CD14-positive monocyte (primary cell): ENCODE measurements around the gene PPP1R16B. TPM values are rescaled to one million over a fixed set of nuclear protein-coding genes. Genes with fewer than 3 reads are reported as not detected.
A peak's percentile ranks its signal among the peaks of the same experiment; 100 is the strongest.

Experiments
- DNase-seq, 3 donors: peaks; one replicate each; pipeline ENCODE4 v3.0.0-alpha.2; 2011 to 2022
- H2AFZ ChIP-seq: 2 replicates; pipeline ENCODE4 v1.6.0; 2012; ENCODE audit warnings: mild to moderate bottlenecking, low read depth, low read length, inconsistent platforms; ENCODE audit not compliant: insufficient read depth, poor library complexity, severe bottlenecking
- H3K27ac ChIP-seq, 2 donors: 1 replicate in 1 of 2; 2 replicates in 1 of 2; pipeline ENCODE4 v1.5.1; 2012 to 2013; ENCODE audit warnings: low read length in 2 of 2, control low read depth in 1 of 2, inconsistent platforms in 1 of 2, low read depth in 1 of 2, mild to moderate bottlenecking in 1 of 2
- H3K27me3 ChIP-seq, 2 donors: one replicate each; pipeline versions ENCODE4 v1.6.0 to v1.6.1; 2011 to 2013; ENCODE audit warnings: low read length in 2 of 2; ENCODE audit not compliant: control insufficient read depth in 2 of 2, insufficient read depth in 2 of 2
- H3K36me3 ChIP-seq, 2 donors: replicated peaks in 1 of 2; 1 replicate in 1 of 2; 2 replicates in 1 of 2; pipeline versions ENCODE4 v1.5.1 to v1.6.1; 2012 to 2013; ENCODE audit warnings: low read length in 2 of 2, control low read depth in 1 of 2, inconsistent platforms in 1 of 2, mild to moderate bottlenecking in 1 of 2; ENCODE audit not compliant: insufficient read depth in 2 of 2, control insufficient read depth in 1 of 2
- H3K4me1 ChIP-seq, 2 donors: 1 replicate in 1 of 2; 2 replicates in 1 of 2; pipeline versions ENCODE4 v1.5.1 to v1.6.1; 2012 to 2013; ENCODE audit warnings: low read length in 2 of 2, control low read depth in 1 of 2, inconsistent platforms in 1 of 2, mild to moderate bottlenecking in 1 of 2, moderate library complexity in 1 of 2; ENCODE audit not compliant: insufficient read depth in 2 of 2, control insufficient read depth in 1 of 2
- H3K4me2 ChIP-seq: replicated peaks from 2 replicates; pipeline ENCODE3; 2012; ENCODE audit warnings: low read length, moderate library complexity, mild to moderate bottlenecking; ENCODE audit not compliant: poor library complexity, severe bottlenecking; ENCODE audit errors: extremely low read depth
- H3K4me3 ChIP-seq, 3 experiments: fragments of 200-600 bp in 1 of 3; sonication (generic) in 1 of 3; replicated peaks in 1 of 3; 1 replicate in 2 of 3; 2 replicates in 1 of 3; pipeline ENCODE4 v1.5.1; 2011 to 2013; ENCODE audit warnings: low read length in 3 of 3, mild to moderate bottlenecking in 3 of 3, control low read depth in 2 of 3, low read depth in 2 of 3, inconsistent platforms in 1 of 3, moderate library complexity in 1 of 3
- H3K79me2 ChIP-seq: 2 replicates; pipeline ENCODE4 v1.6.0; 2012; ENCODE audit warnings: mild to moderate bottlenecking, control low read depth, inconsistent platforms, low read length, moderate library complexity; ENCODE audit not compliant: insufficient read depth
- H3K9ac ChIP-seq: 2 replicates; pipeline ENCODE4 v1.6.0; 2017; ENCODE audit warnings: low read length, mild to moderate bottlenecking; ENCODE audit not compliant: insufficient read depth, poor library complexity, severe bottlenecking
- H3K9me3 ChIP-seq, 2 donors: replicated peaks in 1 of 2; 1 replicate in 1 of 2; 2 replicates in 1 of 2; pipeline versions ENCODE4 v1.5.1 to v1.6.1; 2012 to 2013; ENCODE audit warnings: low read length in 2 of 2, control low read depth in 1 of 2; ENCODE audit not compliant: control insufficient read depth in 1 of 2, insufficient read depth in 1 of 2
- H4K20me1 ChIP-seq: 2 replicates; pipeline ENCODE4 v1.6.0; 2012; ENCODE audit warnings: mild to moderate bottlenecking, low read length, control low read depth, moderate library complexity; ENCODE audit not compliant: insufficient read depth
- H3K27ac Mint-ChIP-seq, 7 donors: one replicate each; pipeline ENCODE4 v1.8.0; 2020; ENCODE audit warnings: mild to moderate bottlenecking in 7 of 7, mixed read lengths in 7 of 7, moderate library complexity in 6 of 7, inconsistent platforms in 2 of 7
- H3K27me3 Mint-ChIP-seq, 3 donors: one replicate each; pipeline ENCODE4 v1.8.0; 2021 to 2022; ENCODE audit warnings: low read depth in 3 of 3, mild to moderate bottlenecking in 3 of 3, mixed read lengths in 3 of 3, moderate library complexity in 3 of 3, inconsistent platforms in 1 of 3
- H3K36me3 Mint-ChIP-seq, 2 donors: one replicate each; pipeline ENCODE4 v1.8.0; 2020; ENCODE audit warnings: mixed read lengths in 2 of 2, inconsistent platforms in 1 of 2, mild to moderate bottlenecking in 1 of 2
- H3K4me1 Mint-ChIP-seq: one replicate; pipeline ENCODE4 v1.8.0; 2020; ENCODE audit warnings: mild to moderate bottlenecking, mixed read lengths
- H3K4me3 Mint-ChIP-seq, 2 donors: one replicate each; pipeline ENCODE4 v1.8.0; 2020; ENCODE audit warnings: mild to moderate bottlenecking in 2 of 2, mixed read lengths in 2 of 2, moderate library complexity in 1 of 2
- H3K9me3 Mint-ChIP-seq, 7 donors: one replicate each; pipeline ENCODE4 v1.8.0; 2020 to 2022; ENCODE audit warnings: mixed read lengths in 7 of 7, mild to moderate bottlenecking in 6 of 7, moderate library complexity in 6 of 7, inconsistent platforms in 2 of 7
- WGBS: methylation state at CpG from one replicate; pipeline ENCODE4 v1.1.5; 2013; ENCODE audit warnings: missing lambda C conversion rate; ENCODE audit not compliant: insufficient coverage; 5-methylcytosine and 5-hydroxymethylcytosine counted together
- intact Hi-C, 2 donors: fragments of 100-400 bp; cut with micrococcal nuclease; formaldehyde crosslinking; loops; one replicate each; pipeline versions ENCODE4 v1.15.0 to v1.15.1; 2023
- polyA plus RNA-seq, 3 donors: library from polyadenylated mRNA; depleted of rRNA in 1 of 3; unstranded in 2 of 3; stranded (reverse) in 1 of 3; fragments of 300-500 nt in 2 of 3; fragments of >200 nt in 1 of 3; fragmentation: Illumina TruSeq in 2 of 3; gene quantifications; 1 replicate in 2 of 3; 2 replicates in 1 of 3; pipeline ENCODE4 v1.2.3, GENCODE V29; 2012 to 2021
- TF ChIP-seq, protein P1 (sequence below): fragments of 200-600 bp; IDR thresholded peaks from one replicate; pipeline ENCODE4 v1.8.0; 2022; ENCODE audit warnings: antibody characterized with exemption, mild to moderate bottlenecking

Gene PPP1R16B
- polyA plus RNA-seq, 3 donors: 1.1 to 4.4 (median 1.4) TPM

DNA sequence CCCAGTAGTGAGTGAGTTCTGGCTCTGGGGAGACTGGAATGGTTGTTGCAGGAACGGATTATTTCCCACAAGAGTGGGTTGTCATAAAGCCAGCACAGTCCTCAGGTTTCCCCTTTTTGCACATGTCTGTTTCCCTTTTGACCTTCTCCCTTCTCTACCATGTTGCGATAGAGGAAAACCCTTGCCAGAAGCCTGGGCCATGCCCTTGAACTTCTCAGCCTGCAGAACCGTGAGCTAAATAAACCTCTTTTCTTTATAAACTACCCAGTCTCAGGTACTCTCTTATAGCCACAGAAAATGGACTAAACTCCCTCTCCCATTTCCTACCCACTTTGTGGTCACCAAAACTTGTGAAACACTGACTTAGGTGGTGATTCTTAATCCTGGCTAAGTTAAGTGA, 7.2 kb upstream of the PPP1R16B start:
- intact Hi-C loops: no loop called here
- H3K4me3 Mint-ChIP-seq: no peak overlapping the region
- no peak overlapping the region for H3K27ac ChIP-seq

DNA sequence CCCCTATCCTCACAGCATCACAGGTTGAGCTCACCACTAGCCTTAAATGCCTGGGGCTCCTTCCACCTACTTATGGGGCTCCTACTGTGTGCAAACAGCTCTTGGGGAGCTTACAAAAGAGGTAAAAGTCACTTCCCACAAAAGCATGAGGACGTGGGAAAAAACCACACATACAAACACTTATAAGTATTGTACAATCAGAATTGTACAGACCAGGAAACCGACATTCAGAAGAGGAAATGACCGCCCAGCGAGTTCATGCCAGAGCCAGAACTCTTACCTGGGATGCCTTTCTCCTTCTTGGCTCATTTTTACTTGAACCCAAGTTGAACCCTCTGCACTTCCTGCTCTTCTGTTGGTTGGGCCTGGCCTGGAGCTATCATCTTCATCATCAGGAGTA, 6.3 kb upstream of the PPP1R16B start:
- peaks cover 0 to 4% of the 10 kb centered on the region in 2 donors for H3K9me3 ChIP-seq
- Mint-ChIP-seq H3K27ac (peak overlapping the region in 3 of 7 donors; percentile 68 to 77 (median 73)), H3K36me3 (peaks cover 0 to 5% of the 10 kb centered on the region in 2 donors), H3K27me3 (peaks cover 2 to 5% (median 5%) of the 10 kb centered on the region in 3 donors), H3K4me3 (no peak overlapping the region), H3K9me3 (peaks cover 4 to 12% (median 7%) of the 10 kb centered on the region in 7 donors), H3K4me1 (peaks cover 22% of the 10 kb centered on the region)
- peak overlapping the region; percentile 3 for H3K4me2 ChIP-seq
- H3K27ac ChIP-seq: no peak overlapping the region
- peak; percentile 42 to 63 (median 49) for DNase-seq
- no peaks in the 10 kb centered on the region for H3K36me3 ChIP-seq
- no peaks in the 10 kb centered on the region for H3K79me2 ChIP-seq
- no peak overlapping the region for H3K9ac ChIP-seq
- H3K27me3 ChIP-seq: no peaks in the 10 kb centered on the region
- no peak overlapping the region for H2AFZ ChIP-seq
- TF ChIP-seq, protein P1, sequence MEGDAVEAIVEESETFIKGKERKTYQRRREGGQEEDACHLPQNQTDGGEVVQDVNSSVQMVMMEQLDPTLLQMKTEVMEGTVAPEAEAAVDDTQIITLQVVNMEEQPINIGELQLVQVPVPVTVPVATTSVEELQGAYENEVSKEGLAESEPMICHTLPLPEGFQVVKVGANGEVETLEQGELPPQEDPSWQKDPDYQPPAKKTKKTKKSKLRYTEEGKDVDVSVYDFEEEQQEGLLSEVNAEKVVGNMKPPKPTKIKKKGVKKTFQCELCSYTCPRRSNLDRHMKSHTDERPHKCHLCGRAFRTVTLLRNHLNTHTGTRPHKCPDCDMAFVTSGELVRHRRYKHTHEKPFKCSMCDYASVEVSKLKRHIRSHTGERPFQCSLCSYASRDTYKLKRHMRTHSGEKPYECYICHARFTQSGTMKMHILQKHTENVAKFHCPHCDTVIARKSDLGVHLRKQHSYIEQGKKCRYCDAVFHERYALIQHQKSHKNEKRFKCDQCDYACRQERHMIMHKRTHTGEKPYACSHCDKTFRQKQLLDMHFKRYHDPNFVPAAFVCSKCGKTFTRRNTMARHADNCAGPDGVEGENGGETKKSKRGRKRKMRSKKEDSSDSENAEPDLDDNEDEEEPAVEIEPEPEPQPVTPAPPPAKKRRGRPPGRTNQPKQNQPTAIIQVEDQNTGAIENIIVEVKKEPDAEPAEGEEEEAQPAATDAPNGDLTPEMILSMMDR: no peak
- no peak overlapping the region for H3K4me3 ChIP-seq
- 2% methylated on average over 4 of the region's 4 CpGs for WGBS
- intact Hi-C loops: no loop called here
- H3K4me1 ChIP-seq: peaks cover 12 to 23% of the 10 kb centered on the region in 2 donors
- no peaks in the 10 kb centered on the region for H4K20me1 ChIP-seq

More for the DNA sequence above, 7.2 kb upstream of the PPP1R16B start:
- H3K36me3 Mint-ChIP-seq: peaks cover 0 to 5% of the 10 kb centered on the region in 2 donors
- TF ChIP-seq, protein P1: no peak
- H3K27ac Mint-ChIP-seq: peak overlapping the region in 1 of 7 donors; percentile 71
- Histone ChIP-seq H3K9ac (no peak overlapping the region), H3K27me3 (no peaks in the 10 kb centered on the region), H3K4me1 (peaks cover 12 to 23% of the 10 kb centered on the region in 2 donors), H2AFZ (no peak overlapping the region), H3K4me3 (no peak overlapping the region), H3K36me3 (no peaks in the 10 kb centered on the region), H3K9me3 (peaks cover 0 to 4% of the 10 kb centered on the region in 2 donors), H4K20me1 (no peaks in the 10 kb centered on the region), H3K4me2 (no peak overlapping the region), H3K79me2 (no peaks in the 10 kb centered on the region)
- peaks cover 4 to 12% (median 7%) of the 10 kb centered on the region in 7 donors for H3K9me3 Mint-ChIP-seq
- H3K4me1 Mint-ChIP-seq: peaks cover 22% of the 10 kb centered on the region
- peaks cover 4 to 5% (median 5%) of the 10 kb centered on the region in 3 donors for H3K27me3 Mint-ChIP-seq
- WGBS: 83% methylated on average over 1 of the region's 3 CpGs
- no peak for DNase-seq
